ENCODE results near the gene FGF4. TPM values are rescaled to one million over a fixed set of nuclear protein-coding genes. Genes with fewer than 3 reads are reported as not detected.

Gene FGF4
- total and polyA plus RNA-seq, 2 donors (not counting 3 experiments of a cell fraction or from before 2014, with no cell fraction given): not detected

DNA sequence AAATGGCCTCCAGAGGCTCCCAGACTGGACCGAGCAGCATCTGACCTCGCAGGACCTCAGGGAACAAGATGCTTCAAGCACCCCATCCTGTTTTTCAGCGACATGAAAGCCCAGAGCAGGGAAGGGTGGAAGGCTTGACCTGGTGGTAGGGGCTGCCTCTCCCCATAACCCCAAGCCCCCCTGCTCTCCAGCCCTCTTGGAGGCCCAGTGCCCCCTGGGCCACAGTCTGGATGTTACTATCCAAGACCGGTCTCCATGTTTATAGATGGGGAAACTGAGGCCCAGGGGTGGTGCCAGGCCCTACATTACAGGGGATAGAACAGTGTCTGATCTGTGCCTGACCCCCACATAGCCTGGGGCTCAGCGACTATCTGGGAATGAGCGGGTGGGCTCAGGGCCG lies 37.1 kb upstream of the FGF4 start:
- DNase-seq (ENCODE audit: low read depth, low spot score): no peak
- CTCF ChIA-PET: no interaction called here
- peaks cover 15 to 18% of the 10 kb centered on the region in 2 experiments for H3K27me3 ChIP-seq (ENCODE audit: control insufficient read depth in 2 of 2, insufficient read depth in 2 of 2, low read length in 2 of 2)
- FAIRE-seq: no peak
- no peaks in the 10 kb centered on the region for H4K20me1 ChIP-seq (replicated peaks; ENCODE audit: control insufficient read depth, extremely low read depth, insufficient read depth, low read length)
- no peak overlapping the region for H3K4me3 ChIP-seq (replicated peaks in 1 of 3; ENCODE audit: insufficient read depth in 1 of 3, low read depth in 1 of 3, low read length in 3 of 3)
- no peak overlapping the region for H3K27ac ChIP-seq (ENCODE audit: insufficient read depth, low read depth, low read length)
- no peaks in the 10 kb centered on the region for H3K36me3 ChIP-seq (ENCODE audit: control insufficient read depth in 2 of 2, extremely low read depth in 1 of 2, insufficient read depth in 2 of 2, low read length in 2 of 2)
- no peaks in the 10 kb centered on the region for H3K79me2 ChIP-seq (ENCODE audit: control insufficient read depth, insufficient read depth, low read length)
- H3K9me3 ChIP-seq (replicated peaks; ENCODE audit: control insufficient read depth, insufficient read depth, low read length): no peaks in the 10 kb centered on the region
- no TSS peak for BruUV-seq (replicated peaks)
- no peaks in the 10 kb centered on the region for H3K4me1 ChIP-seq (ENCODE audit: control insufficient read depth, extremely low read depth, insufficient read depth, low read length)
- no peak overlapping the region for H3K9ac ChIP-seq (replicated peaks; ENCODE audit: extremely low read depth, insufficient read depth, low read length)
- POLR2A ChIA-PET: no interaction called here
- no peak overlapping the region for H2AFZ ChIP-seq (ENCODE audit: low read depth, low read length)
- H3K9me1 ChIP-seq (replicated peaks; ENCODE audit: control insufficient read depth, extremely low read depth, insufficient read depth, low read length): no peaks in the 10 kb centered on the region
- intact Hi-C loops (cut with micrococcal nuclease) (no loop called here), dilution Hi-C loops (cut with MboI; ENCODE audit: extremely low pct_ligation_motif_present, low sequenced_read_pairs) (no loop called here)
- no peak overlapping the region for H3K4me2 ChIP-seq (ENCODE audit: insufficient read depth, low read length)
- TF ChIP-seq FOS (IDR thresholded peaks at IDR 0.05; ENCODE audit: borderline replicate concordance, insufficient read depth, low read length) (no peak), POLR2AphosphoS5 (IDR thresholded peaks at IDR 0.05; ENCODE audit: insufficient read depth, low read depth, low read length) (no peak), MYC (IDR thresholded peaks at IDR 0.05; ENCODE audit: low read depth, low read length) (no peak), JUN (IDR thresholded peaks at IDR 0.05; ENCODE audit: borderline replicate concordance, insufficient read depth, insufficient read length, low read depth) (no peak), GATA2 (IDR thresholded peaks at IDR 0.05; ENCODE audit: insufficient read depth, insufficient read length, low read depth, low read length) (no peak), MAX (IDR thresholded peaks at IDR 0.05; ENCODE audit: insufficient read depth, insufficient read length) (no peak), POLR2A (IDR thresholded peaks at IDR 0.05; ENCODE audit: low read depth, low read length) (no peak), EZH2 (IDR thresholded peaks at IDR 0.05; ENCODE audit: borderline replicate concordance, low read depth, low read length, severe bottlenecking) (no peak)

DNA sequence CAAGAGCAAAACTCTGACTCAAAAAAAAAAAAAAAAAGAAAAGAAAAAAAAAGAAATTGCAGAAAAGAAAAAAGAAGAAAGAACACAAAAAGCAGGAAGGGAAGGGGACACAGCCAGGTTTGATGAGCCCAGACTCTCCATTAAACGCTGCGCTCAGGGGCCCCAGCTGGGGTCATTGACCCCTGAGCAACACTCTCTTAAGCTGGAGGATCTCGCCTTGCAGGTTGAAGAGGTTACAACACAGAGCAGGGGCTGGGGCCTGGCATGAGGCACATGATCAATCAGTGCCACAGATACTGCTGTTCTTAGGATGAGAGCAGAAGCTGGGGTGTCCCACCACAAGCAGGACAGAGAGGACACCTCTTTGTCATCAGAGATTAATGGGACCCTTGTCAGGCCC lies 36.3 kb upstream of the FGF4 start:
- Histone ChIP-seq H3K4me2 (ENCODE audit: insufficient read depth, low read length) (no peak overlapping the region), H2AFZ (ENCODE audit: low read depth, low read length) (no peak overlapping the region), H3K27me3 (ENCODE audit: control insufficient read depth in 2 of 2, insufficient read depth in 2 of 2, low read length in 2 of 2) (peaks cover 7 to 10% of the 10 kb centered on the region in 2 experiments), H3K4me1 (ENCODE audit: control insufficient read depth, extremely low read depth, insufficient read depth, low read length) (no peaks in the 10 kb centered on the region), H3K9me1 (replicated peaks; ENCODE audit: control insufficient read depth, extremely low read depth, insufficient read depth, low read length) (no peaks in the 10 kb centered on the region), H3K79me2 (ENCODE audit: control insufficient read depth, insufficient read depth, low read length) (no peaks in the 10 kb centered on the region), H3K27ac (ENCODE audit: insufficient read depth, low read depth, low read length) (no peak overlapping the region), H3K36me3 (ENCODE audit: control insufficient read depth in 2 of 2, extremely low read depth in 1 of 2, insufficient read depth in 2 of 2, low read length in 2 of 2) (no peaks in the 10 kb centered on the region), H4K20me1 (replicated peaks; ENCODE audit: control insufficient read depth, extremely low read depth, insufficient read depth, low read length) (no peaks in the 10 kb centered on the region), H3K9me3 (replicated peaks; ENCODE audit: control insufficient read depth, insufficient read depth, low read length) (no peaks in the 10 kb centered on the region), H3K4me3 (replicated peaks in 1 of 3; ENCODE audit: insufficient read depth in 1 of 3, low read depth in 1 of 3, low read length in 3 of 3) (no peak overlapping the region), H3K9ac (replicated peaks; ENCODE audit: extremely low read depth, insufficient read depth, low read length) (no peak overlapping the region)
- TF ChIP-seq JUN (IDR thresholded peaks at IDR 0.05; ENCODE audit: borderline replicate concordance, insufficient read depth, insufficient read length, low read depth) (no peak), POLR2A (IDR thresholded peaks at IDR 0.05; ENCODE audit: low read depth, low read length) (no peak)
- no TSS peak for BruUV-seq (replicated peaks)
- CTCF ChIA-PET: interaction anchor here (0.7 kb wide), 1 partner anchor 680 kb away, joined by 4 read pairs; no protein-coding TSS in a partner anchor
- intact Hi-C loops (cut with micrococcal nuclease): no loop called here
- POLR2A ChIA-PET: no interaction called here
- DNase-seq (ENCODE audit: low read depth, low spot score) (no peak), FAIRE-seq (no peak)
- dilution Hi-C loops (cut with MboI; ENCODE audit: extremely low pct_ligation_motif_present, low sequenced_read_pairs): no loop called here

Data from endothelial cell of umbilical vein (primary cell).